GM12878 (cell line): ENCODE data around the gene SLC24A4.

Experiments
- CEBPB ChIP-seq, 2 experiments: fragments of 150-350 bp in 1 of 2; IDR thresholded peaks; 2 replicates each; pipeline ENCODE4 v1.6.1; 2012 to 2014; ENCODE audit warnings: low read depth in 2 of 2, low read length in 2 of 2, borderline replicate concordance in 1 of 2, inconsistent platforms in 1 of 2
- CREB1 ChIP-seq: IDR thresholded peaks from 2 replicates; pipeline ENCODE4 v1.6.1; 2012; ENCODE audit warnings: low read depth, mild to moderate bottlenecking, inconsistent platforms
- CTCF ChIP-seq, 3 experiments: IDR thresholded peaks in 2 of 3; conservative IDR thresholded peaks in 1 of 3; 2 replicates each; pipeline ENCODE4 v1.5.1; 2011; ENCODE audit warnings: low read depth in 3 of 3, low read length in 3 of 3, mild to moderate bottlenecking in 3 of 3, control low read depth in 2 of 3, moderate library complexity in 2 of 3, inconsistent platforms in 1 of 3, mixed read lengths in 1 of 3; ENCODE audit not compliant: control insufficient read depth in 2 of 3, insufficient read depth in 1 of 3; ENCODE audit errors: extremely low read depth in 1 of 3
- EZH2 ChIP-seq: IDR thresholded peaks from 2 replicates; pipeline ENCODE4 v1.6.1; 2012; ENCODE audit warnings: low read depth, mild to moderate bottlenecking, control low read depth, inconsistent platforms, low read length, borderline replicate concordance; ENCODE audit not compliant: control insufficient read depth
- MXI1 ChIP-seq: fragments of 150-350 bp; IDR thresholded peaks from 2 replicates; pipeline ENCODE4 v1.6.1; 2011; ENCODE audit warnings: low read depth, mild to moderate bottlenecking, inconsistent platforms, low read length, improper control_type of control experiment
- NKRF ChIP-seq: fragments of 450-650 bp; conservative IDR thresholded peaks from 2 replicates; pipeline ENCODE4 v1.6.1; 2017; ENCODE audit warnings: mild to moderate bottlenecking, moderate library complexity
- POLR2A ChIP-seq: IDR thresholded peaks from 2 replicates; pipeline ENCODE4 v1.6.1; 2011; ENCODE audit warnings: low read depth, mild to moderate bottlenecking, low read length
- TCF12 ChIP-seq: IDR thresholded peaks from 2 replicates; pipeline ENCODE4 v1.6.1; 2011; ENCODE audit warnings: low read depth, mild to moderate bottlenecking, low read length

- TF ChIP-seq NKRF = no peak
- no peak for TF ChIP-seq MXI1
- TF ChIP-seq CTCF (IDR thresholded peaks at IDR 0.05 in 2 of 3, conservative IDR thresholded peaks at IDR 0.05 in 1 of 3; ENCODE audit: control insufficient read depth in 2 of 3, extremely low read depth in 1 of 3, insufficient read depth in 1 of 3, low read depth in 3 of 3, low read length in 3 of 3) = no peak
- no peak for TF ChIP-seq CEBPB (IDR thresholded peaks at IDR 0.05; ENCODE audit: borderline replicate concordance in 1 of 2, low read depth in 2 of 2, low read length in 2 of 2)
- TF ChIP-seq EZH2 = no peak
- TF ChIP-seq POLR2A = no peak
- TF ChIP-seq TCF12 = no peak
- TF ChIP-seq CREB1 = no peak
Observed at GRCh38 chr14:92427096-92427495, 104.1 kb downstream of the SLC24A4 start.
